Body of pancreas (tissue), 4 donors: ENCODE results near the gene WNT9B.

ENCODE experiments used
- CTCF ChIP-seq, 7 experiments: fragments of 450-650 bp in 4 of 7; fragments of 200-600 bp in 3 of 7; sonication (generic) in 3 of 7; IDR thresholded peaks; one replicate each; pipeline ENCODE4 v1.5.1; 2016 to 2019; ENCODE audit warnings: antibody characterized with exemption in 7 of 7
- POLR2A ChIP-seq, 3 donors: fragments of 450-650 bp; IDR thresholded peaks; one replicate each; pipeline ENCODE4 v1.6.1; 2016; ENCODE audit warnings: antibody characterized with exemption in 3 of 3, mild to moderate bottlenecking in 2 of 3

GRCh38 chr17:46814446-46814845 lies 36.9 kb upstream of the WNT9B start:
- no peak for TF ChIP-seq CTCF (IDR thresholded peaks at IDR 0.05)
- no peak for TF ChIP-seq POLR2A (IDR thresholded peaks at IDR 0.05)
